Tibial nerve (tissue), 3 donors: ENCODE results near the gene TYMP.

Experiments used
- POLR2A ChIP-seq, 2 donors: fragments of 450-650 bp; IDR thresholded peaks; one replicate each; pipeline ENCODE4 v1.6.1; 2017; ENCODE audit warnings: antibody characterized with exemption in 2 of 2, mild to moderate bottlenecking in 2 of 2, moderate library complexity in 2 of 2
- TF ChIP-seq, protein P1 (sequence below), 5 experiments: fragments of 200-600 bp in 3 of 5; fragments of 450-650 bp in 2 of 5; sonication (generic) in 3 of 5; IDR thresholded peaks; one replicate each; pipeline ENCODE4 v1.5.1; 2016 to 2019; ENCODE audit warnings: antibody characterized with exemption in 5 of 5, mild to moderate bottlenecking in 3 of 5, moderate library complexity in 2 of 5

DNA sequence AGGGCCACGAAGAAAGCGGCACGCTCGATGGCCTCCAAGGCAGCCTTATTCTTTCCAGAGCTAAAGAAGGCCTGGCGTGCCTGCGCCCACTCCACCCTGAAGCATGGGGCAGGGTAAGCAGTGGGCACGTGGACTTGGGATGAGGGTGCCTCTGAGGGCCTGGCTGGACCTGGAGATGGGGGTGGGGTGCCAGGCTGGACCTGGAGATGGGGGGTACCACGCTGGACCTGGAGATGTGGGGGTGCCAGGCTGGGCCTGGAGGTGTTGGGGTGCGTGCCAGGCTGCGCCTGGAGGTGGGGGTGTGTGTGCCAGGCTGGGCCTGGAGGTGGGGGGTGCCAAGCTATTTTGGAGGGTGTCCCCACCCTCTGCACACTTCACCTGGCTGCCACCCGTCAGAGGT, 43.2 kb upstream of the TYMP start:
- TF ChIP-seq POLR2A (IDR thresholded peaks at IDR 0.05): no peak
- TF ChIP-seq, protein P1, sequence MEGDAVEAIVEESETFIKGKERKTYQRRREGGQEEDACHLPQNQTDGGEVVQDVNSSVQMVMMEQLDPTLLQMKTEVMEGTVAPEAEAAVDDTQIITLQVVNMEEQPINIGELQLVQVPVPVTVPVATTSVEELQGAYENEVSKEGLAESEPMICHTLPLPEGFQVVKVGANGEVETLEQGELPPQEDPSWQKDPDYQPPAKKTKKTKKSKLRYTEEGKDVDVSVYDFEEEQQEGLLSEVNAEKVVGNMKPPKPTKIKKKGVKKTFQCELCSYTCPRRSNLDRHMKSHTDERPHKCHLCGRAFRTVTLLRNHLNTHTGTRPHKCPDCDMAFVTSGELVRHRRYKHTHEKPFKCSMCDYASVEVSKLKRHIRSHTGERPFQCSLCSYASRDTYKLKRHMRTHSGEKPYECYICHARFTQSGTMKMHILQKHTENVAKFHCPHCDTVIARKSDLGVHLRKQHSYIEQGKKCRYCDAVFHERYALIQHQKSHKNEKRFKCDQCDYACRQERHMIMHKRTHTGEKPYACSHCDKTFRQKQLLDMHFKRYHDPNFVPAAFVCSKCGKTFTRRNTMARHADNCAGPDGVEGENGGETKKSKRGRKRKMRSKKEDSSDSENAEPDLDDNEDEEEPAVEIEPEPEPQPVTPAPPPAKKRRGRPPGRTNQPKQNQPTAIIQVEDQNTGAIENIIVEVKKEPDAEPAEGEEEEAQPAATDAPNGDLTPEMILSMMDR (IDR thresholded peaks at IDR 0.05): no peak
